Kidney (tissue), 14 donors: ENCODE measurements around the gene ADCK2. TPM values are rescaled to one million over a fixed set of nuclear protein-coding genes. Genes with fewer than 3 reads are reported as not detected.

Experiments
- DNase-seq, 5 donors: peaks; one replicate each; pipeline ENCODE4 v3.0.0-alpha.2; 2013 to 2020
- FAIRE-seq: peaks from 2 replicates; lab custom pipeline; 2012; peaks lifted over from hg19 to GRCh38; lab: Jason Lieb, UNC
- H3K27ac ChIP-seq, 2 donors: one replicate each; pipeline ENCODE4 v1.7.0; 2013; ENCODE audit warnings: low read depth in 2 of 2, low read length in 2 of 2, inconsistent platforms in 1 of 2
- H3K27me3 ChIP-seq: one replicate; pipeline ENCODE4 v1.7.1; 2013; ENCODE audit warnings: low read length, inconsistent platforms; ENCODE audit not compliant: control insufficient read depth, insufficient read depth
- H3K36me3 ChIP-seq, 3 donors: one replicate each; pipeline versions ENCODE4 v1.7.0 to v1.7.1; 2013; ENCODE audit warnings: low read length in 3 of 3, control low read depth in 1 of 3, inconsistent platforms in 1 of 3; ENCODE audit not compliant: insufficient read depth in 3 of 3, control insufficient read depth in 2 of 3
- H3K4me1 ChIP-seq, 3 donors: one replicate each; pipeline versions ENCODE4 v1.7.0 to v1.7.1; 2013; ENCODE audit warnings: low read length in 3 of 3, inconsistent platforms in 1 of 3, low read depth in 1 of 3; ENCODE audit not compliant: control insufficient read depth in 2 of 3, insufficient read depth in 2 of 3
- H3K4me3 ChIP-seq, 3 donors: one replicate each; pipeline versions ENCODE4 v1.7.0 to v1.8.1; 2013; ENCODE audit warnings: low read length in 3 of 3, control low read depth in 1 of 3, inconsistent platforms in 1 of 3
- H3K9ac ChIP-seq, 3 donors: one replicate each; pipeline versions ENCODE4 v1.7.0 to v1.7.1; 2013; ENCODE audit warnings: low read length in 3 of 3, control low read depth in 1 of 3, inconsistent platforms in 1 of 3
- H3K9me3 ChIP-seq, 3 donors: one replicate each; pipeline versions ENCODE4 v1.7.0 to v1.7.1; 2013; ENCODE audit warnings: low read length in 3 of 3, control low read depth in 1 of 3, inconsistent platforms in 1 of 3; ENCODE audit not compliant: control insufficient read depth in 2 of 3, insufficient read depth in 1 of 3
- CTCF ChIP-seq: IDR thresholded peaks from 3 replicates; pipeline ENCODE4 v1.5.1; 2012; ENCODE audit warnings: mild to moderate bottlenecking, moderate library complexity, borderline replicate concordance; ENCODE audit not compliant: insufficient read depth; ENCODE audit errors: extremely low read depth
- intact Hi-C: fragments of 100-400 bp; cut with DNase I; formaldehyde crosslinking; loops from one replicate; pipeline ENCODE4 v1.11.1; 2022
- polyA plus RNA-seq: library from polyadenylated mRNA; stranded (reverse); fragments of 350-450 nt; fragmentation: Illumina TruSeq; extraction: RNeasy Lipid Tissue Mini Kit (QIAGEN cat#74804); gene quantifications from one replicate; pipeline ENCODE4 v1.2.3, GENCODE V29; 2014; ENCODE audit warnings: low read depth, low replicate concordance; ENCODE audit not compliant: insufficient read depth
- total RNA-seq: library from RNA; stranded (reverse); fragmentation: NEBNext Ultra II Directional; extraction: Animal tissue kit (Norgen Biotek cat#: 25700); gene quantifications from one replicate; pipeline ENCODE4 v1.2.1, GENCODE V29; 2021
- donor health status: control.
- donor health status: control.
- donor health status: control.
- donor health status: control.
- donor health status: control.
- donor health status: DM: yes; HTN: yes; CAD: no.
- donor health status: Normal renal cell carcinoma (clear cell type).

ADCK2 gene
- total and polyA plus RNA-seq, 2 donors from 2014 or later, result 18.7 to 18.8 TPM

- Histone ChIP-seq H3K4me1 (peaks cover 0 to 14% (median 0%) of the 10 kb centered on the region in 3 donors), H3K27me3 (no peaks in the 10 kb centered on the region), H3K4me3 (no peak overlapping the region), H3K9me3 (no peaks in the 10 kb centered on the region), H3K9ac (no peak overlapping the region), H3K27ac (no peak overlapping the region), H3K36me3 (no peaks in the 10 kb centered on the region)
- DNase-seq (no peak), FAIRE-seq (no peak)
- no peak for TF ChIP-seq CTCF
- intact Hi-C loops, result no loop called here
Observed at GRCh38 chr7:140670343-140670935, 2.3 kb upstream of the ADCK2 start.

GRCh38 chr7:140671966-140672365 is 779 bp upstream of the ADCK2 start:
- Histone ChIP-seq H3K9me3 (no peaks in the 10 kb centered on the region), H3K36me3 (no peaks in the 10 kb centered on the region), H3K27me3 (no peaks in the 10 kb centered on the region), H3K4me1 (peaks cover 0 to 18% (median 0%) of the 10 kb centered on the region in 3 donors), H3K4me3 (peak overlapping the region in 1 of 3 donors; percentile 52), H3K9ac (no peak overlapping the region), H3K27ac (no peak overlapping the region)
- no peak for FAIRE-seq
- DNase-seq, result peak in 1 of 5 donors; percentile 64
- intact Hi-C loops, result no loop called here
- TF ChIP-seq CTCF, result no peak

GRCh38 chr7:140673063-140673773 is 473 bp downstream of the ADCK2 start:
- no peak for FAIRE-seq
- Histone ChIP-seq H3K4me1 (peaks cover 0 to 18% (median 0%) of the 10 kb centered on the region in 3 donors), H3K27me3 (no peaks in the 10 kb centered on the region), H3K9me3 (no peaks in the 10 kb centered on the region), H3K9ac (peak overlapping the region in 2 of 3 donors; percentile 84 to 94), H3K4me3 (peak overlapping the region; percentile 44 to 75 (median 72)), H3K36me3 (peaks cover 0 to 2% (median 0%) of the 10 kb centered on the region in 3 donors), H3K27ac (peak overlapping the region; percentile 74 to 83)
- DNase-seq, result peak; percentile 58 to 91 (median 79)
- intact Hi-C loops, result no loop called here
- no peak for TF ChIP-seq CTCF
